ENCODE measurements around the gene ACVR2B. TPM values are rescaled to one million over a fixed set of nuclear protein-coding genes. Genes with fewer than 3 reads are reported as not detected.

The ACVR2B gene
- total RNA-seq, 1 donor from 2014 or later = 8.0 TPM

DNA sequence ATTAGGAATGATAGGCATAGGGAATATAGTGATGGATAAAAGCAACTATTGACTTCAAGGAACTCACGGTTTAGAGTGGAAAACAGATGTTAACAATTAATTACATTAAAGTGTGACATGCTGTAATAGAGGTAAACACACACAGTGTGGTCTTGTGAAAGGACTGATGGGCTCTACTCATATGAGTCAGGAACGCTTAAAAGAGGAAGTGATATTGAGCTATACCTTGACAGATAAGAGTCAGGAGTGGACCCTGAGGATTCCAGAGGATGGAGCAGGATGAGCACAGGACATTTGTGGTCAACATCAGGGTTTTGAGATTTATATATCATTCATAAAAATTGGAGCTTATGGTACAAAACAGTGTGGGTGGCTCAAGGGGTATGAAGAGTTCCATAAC is 53.4 kb downstream of the ACVR2B start:
- no peak overlapping the region for H3K4me3 ChIP-seq (ENCODE audit: low read depth, low read length)
- no peak for DNase-seq (ENCODE audit: low read depth)

GRCh38 chr3:38509732-38510131 is 56.0 kb downstream of the ACVR2B start:
- H3K4me3 ChIP-seq (ENCODE audit: low read depth, low read length) = no peak overlapping the region
- no peak for TF ChIP-seq CTCF (conservative IDR thresholded peaks at IDR 0.05; ENCODE audit: low read depth, low read length)
- DNase-seq (ENCODE audit: low read depth) = no peak

More for the DNA sequence above, 53.4 kb downstream of the ACVR2B start:
- TF ChIP-seq CTCF (conservative IDR thresholded peaks at IDR 0.05; ENCODE audit: low read depth, low read length) = no peak

DNA sequence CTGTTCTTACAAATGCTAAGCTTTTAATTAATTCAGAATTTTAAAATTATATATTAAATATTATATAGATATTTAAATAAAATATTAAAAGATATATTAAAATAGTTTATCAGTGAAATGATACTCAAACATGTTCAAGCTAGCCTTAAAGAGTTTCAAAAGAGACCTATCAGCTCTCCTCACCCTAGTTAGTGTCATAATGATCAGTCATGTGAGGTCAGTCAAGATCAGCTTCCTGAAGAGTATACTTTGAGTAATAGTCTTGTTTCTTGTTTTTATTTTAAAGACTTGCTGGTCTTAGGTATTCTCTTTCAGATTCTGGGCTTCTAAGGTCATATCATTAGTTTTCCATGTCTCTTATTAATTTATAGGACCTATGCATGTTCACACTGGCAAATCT is 56.9 kb downstream of the ACVR2B start:
- no peak for TF ChIP-seq CTCF (conservative IDR thresholded peaks at IDR 0.05; ENCODE audit: low read depth, low read length)
- H3K4me3 ChIP-seq (ENCODE audit: low read depth, low read length) = no peak overlapping the region
- no peak for DNase-seq (ENCODE audit: low read depth)

- no peak overlapping the region for H3K4me3 ChIP-seq (ENCODE audit: low read depth, low read length)
- DNase-seq (ENCODE audit: low read depth) = no peak
- no peak for TF ChIP-seq CTCF (conservative IDR thresholded peaks at IDR 0.05; ENCODE audit: low read depth, low read length)
These were observed 57.9 kb downstream of the ACVR2B start for GRCh38 chr3:38511546-38511945.

DNA sequence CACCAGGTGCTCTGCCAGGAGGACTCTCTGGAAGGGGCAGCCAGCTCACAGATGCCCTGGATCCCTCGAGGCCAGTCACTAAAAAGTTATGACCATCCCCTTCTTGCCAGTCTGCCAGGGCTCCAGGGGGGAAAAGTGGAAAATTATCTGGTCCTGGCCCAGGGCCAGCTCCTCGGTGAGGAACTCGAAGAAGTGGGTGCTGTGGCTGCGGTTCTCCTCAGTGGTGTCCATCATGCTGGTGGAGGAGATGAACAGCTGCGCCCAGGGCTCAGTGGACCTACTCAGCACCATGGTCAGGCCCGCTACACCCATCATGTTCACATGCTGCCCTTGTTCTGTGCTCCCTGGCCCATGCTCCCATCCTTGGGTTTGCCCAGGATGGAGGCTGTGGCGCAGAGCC is 61.7 kb downstream of the ACVR2B start:
- H3K4me3 ChIP-seq (ENCODE audit: low read depth, low read length) = no peak overlapping the region
- no peak for TF ChIP-seq CTCF (conservative IDR thresholded peaks at IDR 0.05; ENCODE audit: low read depth, low read length)
- DNase-seq (ENCODE audit: low read depth) = no peak

- no peak for TF ChIP-seq CTCF (conservative IDR thresholded peaks at IDR 0.05; ENCODE audit: low read depth, low read length)
- no peak for DNase-seq (ENCODE audit: low read depth)
- H3K4me3 ChIP-seq (ENCODE audit: low read depth, low read length) = no peak overlapping the region
These were observed 63.0 kb downstream of the ACVR2B start for GRCh38 chr3:38516669-38517068.

- H3K4me3 ChIP-seq (ENCODE audit: low read depth, low read length) = no peak overlapping the region
- TF ChIP-seq CTCF (conservative IDR thresholded peaks at IDR 0.05; ENCODE audit: low read depth, low read length) = no peak
- no peak for DNase-seq (ENCODE audit: low read depth)
These were observed 65.3 kb downstream of the ACVR2B start for GRCh38 chr3:38519000-38519399.

Data from epithelial cell of proximal tubule (primary cell).